Left cardiac atrium (tissue), 4 donors: ENCODE data around the gene KIF22. TPM values are rescaled to one million over a fixed set of nuclear protein-coding genes. Genes with fewer than 3 reads are reported as not detected.

Experiments
- ATAC-seq, 2 donors: fragments of 200-7000 bp; cut with Tn5 transposase; one replicate each; pipeline ENCODE4 v1.9.1; 2020; ENCODE audit warnings: mild to moderate bottlenecking in 2 of 2, moderate library complexity in 2 of 2
- DNase-seq: peaks from one replicate; pipeline ENCODE4 v3.0.0-alpha.2; 2020
- intact Hi-C, 2 donors: fragments of 100-400 bp; cut with DNase I; formaldehyde crosslinking; loops; one replicate each; pipeline versions ENCODE4 v1.14.1 to v1.15.1; 2022 to 2023
- total RNA-seq, 2 donors: library from RNA; stranded (reverse); fragmentation: NEBNext Ultra II Directional; extraction: Animal tissue kit (Norgen Biotek cat#: 25700); gene quantifications; one replicate each; pipeline ENCODE4 v1.2.1, GENCODE V29; 2021
- donor health status: DM: no; HTN: yes; CAD: no.
- donor health status: DM: no; HTN: yes; CAD: no; lungs with severe emphysema.
- donor health status: DM: yes; HTN: yes; CAD: no.
- donor health status: Dilated cardiomyopathy.

Gene KIF22
- total RNA-seq, 2 donors from 2014 or later, result 22.1 to 30.1 TPM

GRCh38 chr16:29810699-29811169 lies 20.2 kb downstream of the KIF22 start:
- intact Hi-C loops, result no loop called here
- DNase-seq (no peak), ATAC-seq (no peak)

GRCh38 chr16:29811170-29811895 lies 20.8 kb downstream of the KIF22 start:
- ATAC-seq (peak; percentile 68 to 75), DNase-seq (peak; percentile 98)
- intact Hi-C loops, result no loop called here

GRCh38 chr16:29811896-29812665 lies 21.5 kb downstream of the KIF22 start, which contains the start of gene PRRT2:
PRRT2 (plus strand) TSS chr16:29812193; CDS start chr16:29813055, 862 bp downstream.
- peak; percentile 3 to 7 for ATAC-seq
- peak; percentile 76 for DNase-seq
- intact Hi-C loops, result no loop called here

- intact Hi-C loops, result no loop called here
These were observed 22.4 kb downstream of the KIF22 start for GRCh38 chr16:29812754-29813643.

GRCh38 chr16:29813644-29814562 lies 23.4 kb downstream of the KIF22 start:
- DNase-seq, result no peak
- ATAC-seq, result no peak
- intact Hi-C loops, result no loop called here

More at GRCh38 chr16:29812754-29813643, 22.4 kb downstream of the KIF22 start:
- DNase-seq (no peak), ATAC-seq (no peak)

GRCh38 chr16:29814592-29814991 lies 24.0 kb downstream of the KIF22 start:
- no peak for ATAC-seq
- intact Hi-C loops, result no loop called here
- no peak for DNase-seq

- intact Hi-C loops, result no loop called here
- DNase-seq, result peak; percentile 62
- ATAC-seq, result no peak
These were observed 24.6 kb downstream of the KIF22 start for GRCh38 chr16:29815032-29815721.

GRCh38 chr16:29815793-29816693 lies 25.5 kb downstream of the KIF22 start, which contains the start of gene PAGR1:
PAGR1 (plus strand) TSS chr16:29816152; CDS start chr16:29816526, 374 bp downstream.
- ATAC-seq (peak; percentile 79 to 84), DNase-seq (peak; percentile 98)
- intact Hi-C loops, result no loop called here

GRCh38 chr16:29816694-29817441 lies 26.3 kb downstream of the KIF22 start:
- ATAC-seq, result peak; percentile 55 to 59
- intact Hi-C loops, result no loop called here
- peak; percentile 79 for DNase-seq

- no peak for ATAC-seq
- intact Hi-C loops, result no loop called here
- no peak for DNase-seq
These were observed 27.5 kb downstream of the KIF22 start for GRCh38 chr16:29818082-29818481.

GRCh38 chr16:29819506-29819905 lies 29.0 kb downstream of the KIF22 start:
- ATAC-seq (no peak), DNase-seq (no peak)
- intact Hi-C loops, result no loop called here

GRCh38 chr16:29820271-29820701 lies 29.7 kb downstream of the KIF22 start, which contains the start of gene MVP:
MVP (plus strand) TSS chr16:29820462; CDS start chr16:29830550, 10,088 bp downstream.
- ATAC-seq (peak in 1 of 2 donors; percentile 33), DNase-seq (peak; percentile 82)
- intact Hi-C loops, result no loop called here

- intact Hi-C loops, result no loop called here
- peak; percentile 68 for DNase-seq
- ATAC-seq, result peak in 1 of 2 donors; percentile 29
These were observed 30.4 kb downstream of the KIF22 start for GRCh38 chr16:29820730-29821642.

GRCh38 chr16:29821643-29822115 lies 31.1 kb downstream of the KIF22 start:
- peak in 1 of 2 donors; percentile 30 for ATAC-seq
- intact Hi-C loops, result no loop called here
- no peak for DNase-seq
